GM18519 (cell line): ENCODE data around the gene FAM216A.
"Not testable (repeated sequence)": the region's sequence is repeated elsewhere in the genome, so short reads cannot be mapped to it uniquely, and the experiment has no call there.

Experiments used
- ATAC-seq: cut with Tn5 transposase; IDR thresholded peaks from one replicate; pipeline ENCODE4 v1.9.1; 2021; ENCODE audit warnings: mild to moderate bottlenecking, moderate library complexity; ENCODE audit not compliant: unreplicated experiment, low FRiP score

FAM216A gene, protein sequence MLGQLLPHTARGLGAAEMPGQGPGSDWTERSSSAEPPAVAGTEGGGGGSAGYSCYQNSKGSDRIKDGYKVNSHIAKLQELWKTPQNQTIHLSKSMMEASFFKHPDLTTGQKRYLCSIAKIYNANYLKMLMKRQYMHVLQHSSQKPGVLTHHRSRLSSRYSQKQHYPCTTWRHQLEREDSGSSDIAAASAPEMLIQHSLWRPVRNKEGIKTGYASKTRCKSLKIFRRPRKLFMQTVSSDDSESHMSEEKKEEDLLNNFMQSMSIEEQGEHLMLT

DNA sequence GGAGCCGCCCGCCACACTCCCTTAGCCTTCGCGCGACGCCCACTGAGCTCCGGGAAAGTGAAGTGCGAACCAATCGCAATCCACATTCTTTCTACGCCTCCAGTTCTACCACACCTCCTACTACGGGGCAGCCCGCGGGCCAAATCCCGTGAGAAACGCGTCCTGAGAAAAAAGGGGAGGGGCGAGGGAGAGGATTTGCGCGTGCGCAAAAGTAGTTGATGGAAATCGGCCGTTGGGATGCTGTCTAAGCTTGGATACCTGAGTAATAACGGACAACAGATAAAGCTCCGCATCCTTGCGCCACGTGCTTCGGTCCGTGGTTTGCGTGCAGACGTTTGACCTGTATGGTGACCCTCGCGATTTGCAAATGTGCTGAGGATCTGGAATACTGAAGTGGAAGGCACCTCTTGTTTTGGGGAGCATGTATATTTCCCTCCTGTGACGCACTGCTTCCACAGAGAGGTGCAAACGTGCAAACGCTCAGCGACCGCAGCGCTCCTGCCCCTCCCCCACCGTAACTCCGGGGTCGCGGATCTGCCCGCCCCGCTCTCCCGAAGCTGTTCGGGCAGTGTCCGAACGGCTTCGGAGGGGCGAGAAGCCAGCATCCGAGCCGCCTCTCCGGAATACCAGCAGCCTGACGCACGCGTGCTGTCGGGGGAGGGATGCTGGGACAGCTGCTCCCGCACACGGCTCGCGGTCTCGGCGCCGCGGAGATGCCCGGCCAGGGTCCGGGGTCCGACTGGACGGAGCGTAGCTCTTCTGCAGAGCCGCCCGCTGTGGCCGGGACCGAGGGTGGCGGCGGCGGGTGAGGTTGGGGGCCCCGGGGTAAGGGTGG, at the start of gene FAM216A, which contains the start of gene GPN3:
Gene FAM216A, plus strand, starts transcription at position 632 of the 835 bp plus-strand sequence. Its CDS starts 31 bp downstream, at position 663.
Gene GPN3, minus strand, starts transcription at position 44 of the 835 bp plus-strand sequence. CDS start 54 bp downstream, outside the sequence.
- peak; percentile 52 for ATAC-seq

DNA sequence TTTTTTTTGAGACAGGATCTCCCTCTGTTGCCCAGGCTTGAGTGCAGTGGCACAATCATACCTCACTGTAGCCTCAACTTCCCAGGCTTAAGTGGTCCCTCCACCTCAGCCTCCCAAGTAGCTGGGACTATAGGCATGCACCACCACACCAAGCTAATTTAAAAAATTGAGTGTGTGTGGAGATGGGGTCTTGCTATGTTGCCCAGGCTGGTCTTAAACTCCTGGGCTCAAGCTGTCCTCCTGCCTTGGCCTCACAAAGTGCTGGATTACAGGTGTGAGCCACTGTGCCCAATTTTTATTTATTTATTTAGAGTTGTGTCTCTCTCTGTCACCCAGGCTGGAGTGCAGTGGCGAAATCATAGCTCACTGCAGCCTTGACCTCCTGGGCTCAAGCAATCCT, 48.0 kb upstream of the FAM216A start:
- ATAC-seq, result not testable (repeated sequence)

- ATAC-seq, result no peak
Measured at GRCh38 chr12:110421159-110421661, 47.4 kb upstream of the FAM216A start.

DNA sequence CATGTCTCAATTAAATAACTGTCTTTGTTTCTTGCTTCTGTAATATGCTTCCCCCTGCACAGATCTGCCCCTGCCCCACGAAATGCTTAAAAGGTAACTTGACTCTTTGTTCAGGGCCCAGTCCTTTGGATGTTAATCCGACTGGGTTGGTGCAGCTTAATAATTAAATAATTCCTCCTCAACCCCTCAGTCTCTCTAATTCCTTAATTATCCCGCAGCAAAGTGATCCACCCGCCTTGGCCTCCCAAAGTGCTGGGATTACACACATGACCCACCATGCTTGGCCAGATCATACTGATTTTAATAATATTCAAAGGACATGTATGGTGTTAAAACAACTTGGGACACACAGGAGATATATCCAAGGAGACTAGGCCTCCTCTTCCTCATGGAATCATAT, 46.9 kb upstream of the FAM216A start:
- ATAC-seq, result no peak

DNA sequence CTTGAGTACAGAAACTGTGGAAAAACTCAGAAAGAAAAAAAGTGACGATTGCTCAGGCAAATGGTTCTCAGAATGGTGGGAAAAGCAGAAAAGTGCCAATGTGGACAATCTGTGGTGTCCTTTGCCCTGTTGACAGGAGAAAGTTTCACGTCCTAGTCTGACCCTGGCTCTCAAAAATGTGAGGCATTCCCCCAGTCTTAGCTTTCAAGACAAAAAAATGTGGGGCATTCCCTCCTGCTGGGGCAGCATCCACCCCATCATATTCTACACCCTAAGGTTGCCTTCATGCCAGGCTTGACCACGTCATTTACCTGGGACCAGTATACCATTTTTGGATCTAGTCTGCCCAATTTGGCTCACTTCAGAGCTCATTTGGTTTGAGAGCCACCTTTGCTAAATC, 44.4 kb upstream of the FAM216A start:
- ATAC-seq, result no peak

- ATAC-seq, result no peak
Measured at GRCh38 chr12:110426406-110426805, 42.2 kb upstream of the FAM216A start.

- ATAC-seq, result not testable (repeated sequence)
Measured at GRCh38 chr12:110429676-110430075, 39.0 kb upstream of the FAM216A start.

- no peak for ATAC-seq
Measured at GRCh38 chr12:110431957-110432587, 36.6 kb upstream of the FAM216A start.

DNA sequence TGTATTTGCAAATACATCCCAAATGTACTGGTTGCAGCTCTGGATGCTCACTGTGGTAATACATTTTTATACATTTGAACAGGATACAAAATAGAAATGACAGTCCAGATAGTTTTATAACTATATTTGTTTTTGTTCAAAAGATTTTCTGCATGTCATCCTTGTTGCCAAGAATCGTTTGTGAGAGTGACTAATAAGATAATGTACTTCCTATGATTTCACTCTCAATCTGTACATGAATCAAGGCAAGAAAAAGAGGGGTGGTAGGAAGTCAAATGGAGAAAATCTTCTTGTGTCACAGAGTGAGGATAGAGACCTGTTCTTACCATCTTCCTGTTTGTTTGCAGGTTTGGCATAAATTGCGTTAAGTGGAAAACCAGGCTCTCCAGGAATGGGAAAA, 32.4 kb upstream of the FAM216A start:
- ATAC-seq, result no peak

- ATAC-seq, result no peak
Measured at GRCh38 chr12:110444455-110444854, 24.2 kb upstream of the FAM216A start.

GRCh38 chr12:110449799-110450497, 18.7 kb upstream of the FAM216A start, which contains the start of gene ARPC3:
Gene ARPC3 (minus strand): TSS chr12:110450337. CDS start chr12:110450260, 77 bp downstream.
- ATAC-seq, result peak; percentile 90

GRCh38 chr12:110451263-110451662, 17.4 kb upstream of the FAM216A start:
- ATAC-seq, result no peak

DNA sequence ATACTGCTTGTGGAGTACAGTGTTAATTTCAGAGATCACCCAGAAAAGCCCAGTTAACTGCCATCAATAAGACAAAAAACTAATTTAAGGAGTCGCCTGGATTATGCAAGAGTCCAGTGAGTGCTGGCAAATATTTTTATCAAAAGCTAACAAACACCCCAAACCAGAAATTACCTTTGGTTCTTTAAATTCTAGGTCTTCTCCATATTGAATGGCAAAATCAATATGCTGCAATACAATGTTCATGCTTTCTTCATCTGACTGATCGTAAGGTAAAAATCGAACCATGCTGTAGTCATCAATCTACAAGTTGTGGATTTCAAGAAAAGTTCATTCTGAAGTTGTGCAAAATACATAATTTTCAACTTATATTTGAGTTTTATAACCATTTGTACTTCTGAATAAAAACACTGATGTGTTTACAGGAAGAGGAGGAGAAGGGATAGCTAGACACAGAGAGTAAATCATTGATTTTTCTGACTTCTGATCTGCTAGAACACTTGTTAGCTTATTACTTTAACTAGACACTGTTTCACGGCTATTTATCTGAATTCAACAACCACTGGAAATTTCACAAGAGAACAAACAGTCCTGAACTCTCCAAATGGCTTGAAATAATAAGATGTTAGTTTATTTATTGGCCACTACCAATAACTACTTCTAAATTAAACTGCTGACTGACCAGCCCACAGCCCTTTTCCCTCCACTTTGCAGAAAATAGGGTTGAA, 14.9 kb upstream of the FAM216A start:
- ATAC-seq, result no peak

DNA sequence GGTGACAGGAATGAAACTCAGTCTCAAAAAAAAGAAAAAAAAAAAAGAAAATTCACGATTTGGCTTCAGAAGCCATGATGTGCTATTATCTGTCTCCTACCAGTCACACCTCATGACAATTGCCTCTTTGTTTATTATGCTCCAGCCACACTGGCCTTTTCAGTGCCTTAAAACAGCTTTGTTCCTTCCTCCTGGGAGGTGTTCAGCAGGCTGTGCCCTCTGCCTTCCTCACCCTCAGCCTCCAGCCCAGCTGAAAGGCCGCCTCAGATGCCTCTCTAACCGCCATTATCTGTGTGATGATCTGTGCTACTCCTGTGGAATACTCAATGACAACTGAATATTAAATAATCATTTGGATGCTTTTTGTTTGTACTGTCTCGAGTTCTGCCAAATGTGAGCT, 9.9 kb upstream of the FAM216A start:
- no peak for ATAC-seq

GRCh38 chr12:110461189-110461588, 7.5 kb upstream of the FAM216A start:
- ATAC-seq, result not testable (repeated sequence)

- ATAC-seq, result no peak
Measured at GRCh38 chr12:110465024-110465423, 3.6 kb upstream of the FAM216A start.

DNA sequence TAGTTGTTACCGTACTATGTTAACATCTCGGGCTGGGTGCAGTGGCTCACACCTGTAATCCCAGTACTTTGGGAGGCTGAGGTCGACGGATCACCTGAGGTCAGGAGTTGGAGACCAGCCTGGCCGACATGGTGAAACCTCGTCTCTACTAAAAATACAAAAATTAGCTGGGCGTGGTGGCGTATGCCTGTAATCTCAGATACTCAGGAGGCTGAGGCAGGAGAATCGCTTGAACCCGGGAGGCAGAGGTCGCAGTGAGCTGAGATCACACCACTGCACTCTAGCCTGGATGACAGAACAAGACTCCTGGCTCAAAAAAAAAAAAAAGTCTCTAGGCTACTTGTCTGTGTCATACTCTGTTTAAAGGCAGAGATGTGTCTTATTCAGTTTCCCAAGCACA, 2.9 kb upstream of the FAM216A start:
- not testable (repeated sequence) for ATAC-seq

DNA sequence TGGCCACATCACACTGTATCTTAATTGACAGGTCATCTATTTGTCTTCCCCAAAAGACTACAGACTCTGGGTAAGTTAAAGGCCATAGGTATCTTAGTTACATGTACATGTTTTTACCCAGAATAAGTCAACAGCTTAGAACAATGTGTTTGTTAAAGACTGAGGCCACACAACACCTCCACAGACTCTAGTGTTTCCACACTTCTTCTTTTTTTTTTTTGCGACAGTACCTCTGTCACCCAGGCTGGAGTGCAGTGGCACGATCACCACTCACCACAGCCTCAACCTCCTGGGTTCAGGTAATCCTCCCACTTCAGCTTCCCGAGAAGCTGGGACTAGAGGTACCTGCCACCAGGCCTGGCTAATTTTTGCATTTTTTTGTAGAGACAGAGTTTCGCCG, 1.9 kb upstream of the FAM216A start:
- ATAC-seq, result no peak

DNA sequence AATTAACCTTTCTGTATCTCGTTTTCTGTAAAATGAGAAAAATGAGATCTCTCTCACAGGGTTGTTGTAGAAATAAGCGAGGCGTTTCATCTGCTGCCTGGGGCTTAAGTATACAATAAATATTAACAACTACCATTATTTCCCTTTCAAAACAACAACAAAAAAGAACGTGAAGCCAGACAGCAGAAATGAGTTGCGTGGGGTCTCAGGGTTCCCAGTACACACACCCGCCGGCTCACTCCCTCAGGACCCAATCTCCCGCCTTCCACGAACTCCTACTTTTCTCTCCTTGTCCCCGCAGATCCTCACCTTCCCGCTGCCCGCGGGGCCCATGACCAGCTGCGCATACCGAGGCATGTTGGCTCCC, 815 bp upstream of the FAM216A start:
- ATAC-seq, result no peak

DNA sequence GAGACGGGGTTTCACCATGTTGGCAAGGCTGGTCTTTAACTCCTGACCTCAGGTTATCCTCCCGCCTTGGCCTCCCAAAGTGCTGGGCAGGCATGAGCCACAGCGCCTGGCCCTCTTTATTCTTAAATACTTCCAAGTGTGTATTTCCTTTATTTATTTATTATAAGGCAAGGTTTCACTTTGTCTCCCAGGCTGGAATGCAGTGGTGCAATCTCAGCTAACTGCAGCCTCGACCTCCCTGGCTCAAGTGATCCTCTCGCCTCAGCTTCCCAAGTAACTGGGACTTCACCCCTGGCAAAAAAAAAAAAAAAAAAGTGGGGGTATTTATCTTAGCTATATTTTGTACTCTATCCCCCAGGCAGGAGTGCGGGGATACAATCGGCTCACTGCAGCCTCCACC, 6.8 kb downstream of the FAM216A start:
- ATAC-seq, result no peak
